HEK293 (cell line): Measurements from ENCODE around the gene LRP5.
A peak's percentile ranks its signal among the peaks of the same experiment; 100 is the strongest.
"Not testable (repeated sequence)": the region's sequence is repeated elsewhere in the genome, so short reads cannot be mapped to it uniquely, and the experiment has no call there.

Experiments used
- CTCF ChIA-PET: fragments of 350-600 bp; formaldehyde crosslinking; extraction: SDS; loops from one replicate; lab custom pipeline; 2021; ENCODE audit warnings: antibody characterized with exemption; lab: Yijun Ruan, JAX
- POLR2A ChIA-PET: fragments of 300-600 bp; formaldehyde crosslinking; extraction: SDS; loops from one replicate; lab custom pipeline; 2020; ENCODE audit warnings: antibody characterized with exemption, inconsistent platforms; lab: Yijun Ruan, JAX
- H3K27ac ChIP-seq: fragments of 200-500 bp; sonication (Bioruptor generic); 2 replicates; pipeline ENCODE4 v1.5.1; 2014; ENCODE audit warnings: low read depth, low read length, control low read depth, inconsistent platforms; ENCODE audit errors: extremely low read depth
- H3K36me3 ChIP-seq, 2 experiments: fragments of 200-500 bp in 1 of 2; sonication (Bioruptor generic) in 1 of 2; 1 replicate in 1 of 2; 2 replicates in 1 of 2; pipeline ENCODE4 v1.5.1; 2014 to 2017; ENCODE audit warnings: inconsistent platforms in 2 of 2, low read length in 2 of 2; ENCODE audit not compliant: control insufficient read depth in 2 of 2, insufficient read depth in 1 of 2
- H3K4me1 ChIP-seq: fragments of 200-500 bp; sonication (Bioruptor generic); 2 replicates; pipeline ENCODE4 v1.5.1; 2014; ENCODE audit warnings: mild to moderate bottlenecking, low read length, inconsistent platforms; ENCODE audit not compliant: control insufficient read depth, insufficient read depth
- H3K4me3 ChIP-seq: 2 replicates; pipeline ENCODE4 v1.5.1; 2011; ENCODE audit warnings: low read depth, mild to moderate bottlenecking, control low read depth, low read length, moderate library complexity
- H3K9me3 ChIP-seq: fragments of 200-500 bp; sonication (Bioruptor generic); 2 replicates; pipeline ENCODE4 v1.5.1; 2014; ENCODE audit warnings: low read depth, low read length, inconsistent platforms; ENCODE audit not compliant: control insufficient read depth, insufficient read depth
- EGR2 ChIP-seq: fragments of 450-650 bp; formaldehyde crosslinking; IDR thresholded peaks from 2 replicates; pipeline ENCODE4 v1.5.1; 2016; ENCODE audit warnings: low read depth, missing biosample characterization, missing genetic modification characterization
- REST ChIP-seq: fragments of 450-650 bp; formaldehyde crosslinking; IDR thresholded peaks from 2 replicates; pipeline ENCODE4 v1.5.1; 2016; ENCODE audit warnings: missing biosample characterization, missing genetic modification characterization
- SCRT2 ChIP-seq: fragments of 450-650 bp; formaldehyde crosslinking; IDR thresholded peaks from 2 replicates; pipeline ENCODE4 v1.5.1; 2016; ENCODE audit warnings: missing biosample characterization, missing genetic modification characterization
- YY2 ChIP-seq: fragments of 450-650 bp; formaldehyde crosslinking; IDR thresholded peaks from 2 replicates; pipeline ENCODE4 v1.5.1; 2016; ENCODE audit warnings: missing biosample characterization, missing genetic modification characterization
- ZNF18 ChIP-seq: fragments of 450-650 bp; formaldehyde crosslinking; IDR thresholded peaks from 2 replicates; pipeline ENCODE4 v1.5.1; 2016; ENCODE audit warnings: missing biosample characterization, missing genetic modification characterization
- ZNF24 ChIP-seq: fragments of 450-650 bp; formaldehyde crosslinking; IDR thresholded peaks from 2 replicates; pipeline ENCODE4 v1.5.1; 2016; ENCODE audit warnings: missing biosample characterization, missing genetic modification characterization
- ZNF350 ChIP-seq: fragments of 450-650 bp; formaldehyde crosslinking; IDR thresholded peaks from 2 replicates; pipeline ENCODE4 v1.5.0; 2017; ENCODE audit warnings: missing biosample characterization, mild to moderate bottlenecking, missing genetic modification characterization

The LRP5 gene

GRCh38 chr11:68432874-68433273 is 120.5 kb downstream of the LRP5 start:
- Histone ChIP-seq H3K9me3 (no peaks in the 10 kb centered on the region), H3K27ac (no peak overlapping the region), H3K4me3 (no peak overlapping the region), H3K36me3 (peaks cover 0 to 73% of the 10 kb centered on the region in 2 experiments; a peak in 2 of 3 replicates), H3K4me1 (no peaks in the 10 kb centered on the region)
- TF ChIP-seq ZNF350 (tag by site-specific recombination): no peak
- peak; percentile 43; the same call in 1 of the 2 replicates for TF ChIP-seq SCRT2 (tag by site-specific recombination)
- TF ChIP-seq YY2 (tag by site-specific recombination): no peak
- ChIA-PET CTCF (no interaction called here), POLR2A (no interaction called here)

GRCh38 chr11:68433541-68433940 is 121.2 kb downstream of the LRP5 start:
- TF ChIP-seq REST (tag by site-specific recombination): no peak
- peaks cover 0 to 73% of the 10 kb centered on the region in 2 experiments; a peak in 2 of 3 replicates for H3K36me3 ChIP-seq
- no peak overlapping the region for H3K27ac ChIP-seq
- H3K4me3 ChIP-seq: no peak overlapping the region
- CTCF ChIA-PET: no interaction called here
- H3K9me3 ChIP-seq: no peaks in the 10 kb centered on the region
- no peaks in the 10 kb centered on the region for H3K4me1 ChIP-seq
- POLR2A ChIA-PET: no interaction called here

- TF ChIP-seq ZNF24: peak; percentile 67; the same call in 1 of the 2 replicates
- H3K9me3 ChIP-seq, H3K4me3 ChIP-seq, POLR2A ChIA-PET, H3K27ac ChIP-seq, H3K4me1 ChIP-seq: not testable (repeated sequence)
- peaks cover 0 to 76% of the 10 kb centered on the region in 2 experiments; a peak in 2 of 3 replicates for H3K36me3 ChIP-seq
- CTCF ChIA-PET: interaction anchor here (0.6 to 0.7 kb wide), 2 partner anchors 13 to 360 kb away, joined by 3 read pairs; no protein-coding TSS in a partner anchor
Observed at GRCh38 chr11:68434159-68434558, 121.8 kb downstream of the LRP5 start.

- CTCF ChIA-PET: no interaction called here
- 0 out of 2 replicates have a peak, but pooled peaks cover 2% of the 10 kb centered on the region for H3K4me1 ChIP-seq
- H3K4me3 ChIP-seq: no peak overlapping the region
- TF ChIP-seq EGR2 (peak; percentile 53), ZNF18 (tag by site-specific recombination) (no peak)
- no peaks in the 10 kb centered on the region for H3K9me3 ChIP-seq
- POLR2A ChIA-PET: no interaction called here
- peaks cover 0 to 61% of the 10 kb centered on the region in 2 experiments; a peak in 2 of 3 replicates for H3K36me3 ChIP-seq
- no peak overlapping the region for H3K27ac ChIP-seq
Observed at GRCh38 chr11:68436162-68436888, 123.9 kb downstream of the LRP5 start.
